ENCODE measurements around the gene EMILIN1. TPM values are rescaled to one million over a fixed set of nuclear protein-coding genes. Genes with fewer than 3 reads are reported as not detected.
"Not testable (repeated sequence)": the region's sequence is repeated elsewhere in the genome, so short reads cannot be mapped to it uniquely, and the experiment has no call there.

EMILIN1 gene
- total RNA-seq, 1 experiment from 2014 or later = 0.31 TPM

- H3K36me3 ChIP-seq (ENCODE audit: control insufficient read depth, insufficient read depth, low read length); DNase-seq (ENCODE audit: low read depth, low spot score); H3K27me3 ChIP-seq (ENCODE audit: control insufficient read depth, insufficient read depth, low read length); intact Hi-C loops (cut with micrococcal nuclease; ENCODE audit: unreplicated experiment); H3K27ac ChIP-seq (ENCODE audit: low read length); in situ Hi-C loops (cut with HindIII; ENCODE audit: low pct_unique_long_range_greater_than_20kb, low sequenced_read_pairs); H3K4me3 ChIP-seq (ENCODE audit: low read depth in 2 of 2, low read length in 2 of 2); BruUV-seq (replicated peaks); CTCF ChIA-PET; H3K9me3 ChIP-seq (ENCODE audit: control insufficient read depth, insufficient read depth, low read depth, low read length); ATAC-seq; H3K4me1 ChIP-seq (ENCODE audit: control insufficient read depth, insufficient read depth, low read length): not testable (repeated sequence)
- POLR2A ChIA-PET = interaction anchor here (0.7 kb wide), 1 partner anchor 9 kb away, joined by 3 read pairs; no protein-coding TSS in a partner anchor
These were observed 2.9 kb upstream of the EMILIN1 start for GRCh38 chr2:27075566-27075871.

- no peak overlapping the region for H3K27ac ChIP-seq (ENCODE audit: low read length)
- POLR2A ChIA-PET = no interaction called here
- intact Hi-C loops (cut with micrococcal nuclease; ENCODE audit: unreplicated experiment) = no loop called here
- TF ChIP-seq POLR2AphosphoS5 (IDR thresholded peaks at IDR 0.05; ENCODE audit: low read depth, low read length) (no peak), REST (IDR thresholded peaks at IDR 0.05; ENCODE audit: insufficient read depth in 1 of 2, low read depth in 2 of 2, low read length in 1 of 2) (no peak), SIN3A (IDR thresholded peaks at IDR 0.05; ENCODE audit: borderline replicate concordance, insufficient read depth, low read depth, low read length) (no peak), TCF7L2 (IDR thresholded peaks at IDR 0.05; ENCODE audit: low read depth, low read length) (no peak), CTCF (IDR thresholded peaks at IDR 0.05) (no peak)
- no peaks in the 10 kb centered on the region for H3K36me3 ChIP-seq (ENCODE audit: control insufficient read depth, insufficient read depth, low read length)
- BruUV-seq (replicated peaks) = no TSS peak
- in situ Hi-C loops (cut with HindIII; ENCODE audit: low pct_unique_long_range_greater_than_20kb, low sequenced_read_pairs) = no loop called here
- ATAC-seq (no peak), DNase-seq (ENCODE audit: low read depth, low spot score) (no peak)
- no peaks in the 10 kb centered on the region for H3K27me3 ChIP-seq (ENCODE audit: control insufficient read depth, insufficient read depth, low read length)
- no peaks in the 10 kb centered on the region for H3K9me3 ChIP-seq (ENCODE audit: control insufficient read depth, insufficient read depth, low read depth, low read length)
- no peak overlapping the region for H3K4me3 ChIP-seq (ENCODE audit: low read depth in 2 of 2, low read length in 2 of 2)
- CTCF ChIA-PET = no interaction called here
- peaks cover 7% of the 10 kb centered on the region for H3K4me1 ChIP-seq (ENCODE audit: control insufficient read depth, insufficient read depth, low read length)
These were observed 2.1 kb upstream of the EMILIN1 start for GRCh38 chr2:27076323-27076722.

GRCh38 chr2:27077231-27077630 lies 1.2 kb upstream of the EMILIN1 start:
- ChIA-PET CTCF (no interaction called here), POLR2A (no interaction called here)
- peaks cover 7% of the 10 kb centered on the region for H3K4me1 ChIP-seq (ENCODE audit: control insufficient read depth, insufficient read depth, low read length)
- H3K27ac ChIP-seq (ENCODE audit: low read length) = no peak overlapping the region
- no peak overlapping the region for H3K4me3 ChIP-seq (ENCODE audit: low read depth in 2 of 2, low read length in 2 of 2)
- ATAC-seq (no peak), DNase-seq (ENCODE audit: low read depth, low spot score) (no peak)
- H3K36me3 ChIP-seq (ENCODE audit: control insufficient read depth, insufficient read depth, low read length) = no peaks in the 10 kb centered on the region
- TF ChIP-seq REST (IDR thresholded peaks at IDR 0.05; ENCODE audit: insufficient read depth in 1 of 2, low read depth in 2 of 2, low read length in 1 of 2) = no peak
- TF ChIP-seq TCF7L2 (IDR thresholded peaks at IDR 0.05; ENCODE audit: low read depth, low read length) = no peak
- TF ChIP-seq POLR2AphosphoS5 (IDR thresholded peaks at IDR 0.05; ENCODE audit: low read depth, low read length) = no peak
- TF ChIP-seq CTCF (IDR thresholded peaks at IDR 0.05) = no peak
- no peak for TF ChIP-seq SIN3A (IDR thresholded peaks at IDR 0.05; ENCODE audit: borderline replicate concordance, insufficient read depth, low read depth, low read length)
- in situ Hi-C loops (cut with HindIII; ENCODE audit: low pct_unique_long_range_greater_than_20kb, low sequenced_read_pairs) (no loop called here), intact Hi-C loops (cut with micrococcal nuclease; ENCODE audit: unreplicated experiment) (no loop called here)
- BruUV-seq (replicated peaks) = no TSS peak
- no peaks in the 10 kb centered on the region for H3K27me3 ChIP-seq (ENCODE audit: control insufficient read depth, insufficient read depth, low read length)
- H3K9me3 ChIP-seq (ENCODE audit: control insufficient read depth, insufficient read depth, low read depth, low read length) = no peaks in the 10 kb centered on the region

All from Panc1 (cell line).